Measurements from ENCODE around the gene IRAK1. TPM values are rescaled to one million over a fixed set of nuclear protein-coding genes. Genes with fewer than 3 reads are reported as not detected.

IRAK1 gene
- total and polyA plus RNA-seq, 2 of the 13 experiments (the other 11 are each of a cell fraction or from before 2014, with no cell fraction given): 57.7 to 77.3 TPM

GRCh38 chrX:153971124-153971449, 48.6 kb downstream of the IRAK1 start (continued):
- TF ChIP-seq HMGXB4 (CRISPR knock-in tag; IDR thresholded peaks at IDR 0.05; ENCODE audit: borderline replicate concordance in 1 of 2, low read depth in 1 of 2): no peak
- no peak for TF ChIP-seq ZFX (CRISPR knock-in tag; IDR thresholded peaks at IDR 0.05; ENCODE audit: low read depth)
- TF ChIP-seq SMARCE1 (IDR thresholded peaks at IDR 0.05; ENCODE audit: borderline replicate concordance): no peak
- TF ChIP-seq TEF (CRISPR knock-in tag; IDR thresholded peaks at IDR 0.05): no peak
- no peak for TF ChIP-seq TCF7L2 (IDR thresholded peaks at IDR 0.05; ENCODE audit: low read depth, low read length)
- TF ChIP-seq ZNF276 (CRISPR knock-in tag; IDR thresholded peaks at IDR 0.05; ENCODE audit: low read depth): no peak
- TF ChIP-seq ELF1 (CRISPR knock-in tag; IDR thresholded peaks at IDR 0.05): peak; percentile 56
- TF ChIP-seq ZNF121 (CRISPR knock-in tag; IDR thresholded peaks at IDR 0.05): no peak
- no peak for TF ChIP-seq SMAD1 (CRISPR knock-in tag; IDR thresholded peaks at IDR 0.05; ENCODE audit: borderline replicate concordance, low read depth)
- TF ChIP-seq ZNF354B (CRISPR knock-in tag; IDR thresholded peaks at IDR 0.05): no peak
- no peak for TF ChIP-seq ZNF205 (CRISPR knock-in tag; IDR thresholded peaks at IDR 0.05)
- TF ChIP-seq ZNF510 (CRISPR knock-in tag; IDR thresholded peaks at IDR 0.05; ENCODE audit: low read depth): no peak
- no peak for TF ChIP-seq EHMT2 (IDR thresholded peaks at IDR 0.05; ENCODE audit: borderline replicate concordance, low read depth, low read length)
- TF ChIP-seq TBX2 (CRISPR knock-in tag; IDR thresholded peaks at IDR 0.05; ENCODE audit: borderline replicate concordance): 0 out of 2 replicates have a peak, but pooled peaks have one; percentile 21
- TF ChIP-seq ZMYM3 (CRISPR knock-in tag; IDR thresholded peaks at IDR 0.05): no peak
- peak; percentile 32 for TF ChIP-seq HNRNPLL (IDR thresholded peaks at IDR 0.05; ENCODE audit: low read depth, low read length, poor library complexity, severe bottlenecking)
- no peak for TF ChIP-seq PTBP1 (IDR thresholded peaks at IDR 0.05; ENCODE audit: low read depth, low read length, poor library complexity, severe bottlenecking)
- no peak for TF ChIP-seq ZFP91 (CRISPR knock-in tag; IDR thresholded peaks at IDR 0.05; ENCODE audit: borderline replicate concordance)
- TF ChIP-seq RARA (CRISPR knock-in tag; IDR thresholded peaks at IDR 0.05): no peak
- TF ChIP-seq ZNF614 (CRISPR knock-in tag; IDR thresholded peaks at IDR 0.05; ENCODE audit: borderline replicate concordance): no peak
- TF ChIP-seq ZBTB2 (CRISPR knock-in tag; IDR thresholded peaks at IDR 0.05; ENCODE audit: low read depth): peak; percentile 88
- TF ChIP-seq ZNF362 (CRISPR knock-in tag; IDR thresholded peaks at IDR 0.05; ENCODE audit: borderline replicate concordance): no peak

Data from HepG2 (cell line).